GM21367 (cell line): ENCODE data around the gene RABGAP1L.

Source experiments
- ATAC-seq: cut with Tn5 transposase; IDR thresholded peaks from one replicate; pipeline ENCODE4 v1.9.1; 2021; ENCODE audit not compliant: unreplicated experiment

Gene RABGAP1L

DNA sequence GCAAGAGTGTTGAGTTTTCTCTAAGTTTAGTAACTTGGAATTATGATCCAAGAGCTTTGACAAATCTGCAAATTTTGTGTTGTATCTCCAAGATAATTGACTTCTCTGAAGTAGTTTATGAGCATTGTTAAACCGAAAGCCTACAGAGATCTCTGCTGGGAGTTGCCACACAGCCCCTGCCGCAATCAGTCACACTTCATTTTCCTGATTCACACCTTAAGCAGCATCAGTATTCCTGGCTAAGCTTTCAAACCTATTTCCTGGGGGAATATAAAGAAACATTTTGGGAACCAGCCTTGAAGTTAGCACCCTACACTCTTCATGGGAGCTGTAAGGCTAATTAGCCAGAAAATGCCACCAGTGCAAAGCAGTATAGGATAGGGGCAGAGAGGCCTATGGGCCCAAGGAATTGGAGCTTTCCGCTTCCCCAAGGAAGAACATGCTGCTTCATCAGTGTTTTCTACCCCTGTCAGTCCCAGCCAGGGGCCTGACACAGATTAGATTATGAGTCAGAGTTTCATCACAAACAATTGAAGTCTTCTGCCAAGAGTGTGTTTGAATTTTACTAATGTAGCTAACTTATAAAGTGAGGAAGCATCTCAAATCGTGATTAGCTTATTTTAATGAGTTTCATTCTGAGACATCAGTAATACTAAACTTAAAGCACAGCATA is 817.3 kb downstream of the RABGAP1L start:
- ATAC-seq, result no peak

- no peak for ATAC-seq
These were observed 823.8 kb downstream of the RABGAP1L start for GRCh38 chr1:174982971-174983689.

DNA sequence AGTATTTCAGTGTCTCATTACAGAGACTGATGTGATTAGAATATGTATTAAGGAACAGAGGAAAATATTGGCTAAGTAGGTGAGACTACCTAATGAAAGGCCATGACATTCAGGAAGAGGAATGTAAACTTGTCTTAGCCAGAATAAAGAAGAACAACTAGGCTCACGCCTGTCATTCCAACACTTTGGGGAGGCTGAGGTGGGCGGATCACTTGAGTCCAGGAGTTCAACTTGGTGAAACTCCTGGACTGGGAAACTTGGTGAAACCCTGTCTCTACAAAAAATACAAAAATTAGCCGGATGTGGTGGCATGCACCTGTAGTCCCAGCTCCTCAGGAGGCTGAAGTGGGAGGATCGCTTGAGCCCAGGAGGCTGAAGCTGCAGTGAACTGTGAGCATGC is 825.6 kb downstream of the RABGAP1L start:
- no peak for ATAC-seq

GRCh38 chr1:174988539-174988938 is 829.2 kb downstream of the RABGAP1L start:
- no peak for ATAC-seq

GRCh38 chr1:174988986-174989385 is 829.7 kb downstream of the RABGAP1L start:
- ATAC-seq, result no peak

DNA sequence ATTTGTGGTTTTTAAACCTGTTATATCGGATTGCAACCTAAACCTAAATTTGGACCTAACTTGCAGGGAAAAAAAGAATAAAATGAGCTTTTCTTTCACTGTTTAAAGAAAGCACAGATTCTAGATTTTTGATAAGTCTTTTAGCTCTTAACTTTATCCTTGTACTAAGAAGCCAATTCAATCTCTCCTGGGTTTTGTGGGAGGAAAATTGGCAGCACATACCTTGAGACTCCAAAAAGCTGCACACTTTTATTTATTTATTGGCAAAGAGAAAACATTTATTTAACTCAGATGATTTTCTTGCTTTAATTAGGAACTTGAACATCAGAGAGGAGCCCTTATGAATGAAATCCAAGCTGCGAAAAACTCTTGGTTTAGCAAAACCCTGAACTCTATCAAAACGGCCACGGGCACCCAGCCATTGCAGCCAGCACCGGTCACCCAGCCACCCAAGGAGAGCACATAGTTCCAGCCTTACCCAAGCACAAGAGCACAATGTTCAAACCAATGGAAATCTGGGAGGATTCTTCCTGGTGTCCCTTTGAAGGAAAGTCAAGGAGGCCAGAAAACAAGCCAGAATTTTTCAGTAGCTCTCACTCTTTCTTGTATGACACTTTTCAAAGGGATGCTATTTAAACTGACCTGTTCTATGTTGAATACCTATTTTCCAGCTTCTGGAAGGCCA is 830.4 kb downstream of the RABGAP1L start:
- ATAC-seq, result no peak

- no peak for ATAC-seq
These were observed 831.2 kb downstream of the RABGAP1L start for GRCh38 chr1:174990382-174990999.

DNA sequence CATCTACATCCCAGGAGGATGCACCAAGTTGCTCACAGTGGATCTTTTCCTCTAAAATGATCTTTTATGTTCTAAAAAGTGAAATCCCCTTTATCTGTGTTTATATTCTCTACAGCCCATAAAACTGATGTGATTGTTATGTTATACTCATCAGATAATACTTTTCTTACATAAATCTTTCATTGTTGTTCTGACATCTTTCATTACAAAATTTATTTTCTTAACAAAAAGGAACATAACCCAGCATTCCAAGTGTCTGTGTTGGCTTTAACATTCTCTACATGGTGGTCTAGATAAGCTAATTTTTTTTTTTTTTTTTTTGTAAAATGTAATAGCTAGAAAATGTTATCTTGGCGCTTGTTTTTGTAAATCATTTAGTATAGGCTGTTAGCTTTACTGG is 832.2 kb downstream of the RABGAP1L start:
- no peak for ATAC-seq

DNA sequence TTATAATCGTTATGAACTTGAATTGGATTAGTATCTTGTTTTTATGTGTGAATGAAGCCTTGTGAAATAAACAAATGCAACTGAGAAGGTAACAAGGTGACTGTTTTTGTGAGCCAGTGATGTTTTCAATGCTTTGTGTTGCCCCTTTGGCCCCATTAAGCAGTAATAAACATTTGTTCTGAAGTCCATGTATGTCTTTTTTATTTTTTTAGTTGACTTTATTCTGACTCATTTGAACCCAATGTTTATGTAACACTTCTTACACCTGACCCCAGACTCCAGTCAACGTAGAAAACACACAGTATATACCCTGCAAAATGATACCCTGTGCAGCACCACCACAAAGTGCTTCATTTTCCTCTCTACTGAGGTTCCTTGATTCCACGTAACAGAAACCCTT is 835.8 kb downstream of the RABGAP1L start:
- ATAC-seq, result no peak

GRCh38 chr1:174995916-174996315 is 836.6 kb downstream of the RABGAP1L start:
- ATAC-seq, result no peak

GRCh38 chr1:174996476-174996875 is 837.2 kb downstream of the RABGAP1L start:
- ATAC-seq, result no peak

- no peak for ATAC-seq
These were observed 837.7 kb downstream of the RABGAP1L start for GRCh38 chr1:174997041-174997440.

DNA sequence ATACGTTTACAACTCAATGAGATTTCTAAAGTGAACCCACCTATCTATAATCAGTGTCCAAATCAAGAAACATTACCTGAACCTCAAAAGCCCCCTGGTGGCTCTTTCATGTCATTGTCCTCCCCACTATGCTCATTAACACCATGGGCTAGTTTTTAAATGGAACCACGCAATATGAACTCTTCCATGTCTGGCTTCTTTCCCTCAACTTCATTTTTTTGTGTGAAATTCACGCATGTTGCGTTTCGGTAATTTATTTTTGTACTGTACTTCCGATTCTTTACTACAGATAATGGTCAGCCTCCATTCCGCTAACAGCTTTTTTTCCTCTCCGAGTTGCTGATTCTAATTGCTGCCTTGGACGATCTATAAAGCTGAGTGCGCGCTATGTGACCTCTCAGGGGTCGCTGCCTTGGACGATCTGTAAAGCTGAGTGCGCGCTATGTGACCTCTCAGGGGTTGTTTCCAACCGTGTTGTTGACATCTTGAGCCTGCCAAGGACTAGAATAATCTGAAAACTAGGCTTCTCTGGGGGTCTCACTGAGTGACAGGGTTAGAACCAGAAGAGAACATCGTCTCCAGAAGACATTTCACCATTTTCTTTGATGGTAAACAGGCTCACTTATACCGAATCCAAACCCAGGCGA is 839.4 kb downstream of the RABGAP1L start:
- no peak for ATAC-seq

DNA sequence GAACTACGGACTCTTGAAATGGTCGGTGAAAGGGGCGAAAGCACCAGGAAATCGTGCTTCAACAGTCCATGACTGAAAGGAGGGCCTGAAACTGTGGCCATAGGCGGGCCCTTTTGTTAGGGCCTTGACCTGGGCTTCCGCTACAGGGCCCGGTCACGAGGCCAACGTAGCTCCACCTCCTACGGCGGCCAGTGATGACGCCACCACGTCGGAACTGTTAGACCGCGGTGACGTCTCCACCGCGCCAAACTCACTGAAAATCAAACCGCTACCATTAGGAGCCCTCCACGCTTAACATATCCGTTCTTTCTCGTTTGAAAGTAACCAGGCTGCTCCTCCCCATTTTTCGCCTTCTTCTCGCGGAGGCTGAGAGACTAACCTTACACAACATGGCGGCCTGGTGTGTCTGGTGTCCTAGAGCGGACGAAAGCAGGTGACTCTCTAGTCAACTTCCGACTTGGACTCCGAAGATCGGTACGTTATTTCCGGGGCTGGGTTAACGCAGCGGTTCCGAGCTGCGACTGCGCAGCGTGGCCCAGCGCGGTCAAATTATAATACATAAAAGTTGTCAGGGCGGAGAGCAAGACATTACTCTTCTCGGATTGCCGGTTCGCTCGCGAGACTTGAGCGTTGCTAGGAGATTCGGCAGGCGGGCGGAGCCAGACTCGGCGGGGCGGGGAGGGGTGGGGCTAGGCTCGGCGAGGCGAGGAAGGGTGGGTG is 840.1 kb downstream of the RABGAP1L start:
- peak; percentile 67 for ATAC-seq

DNA sequence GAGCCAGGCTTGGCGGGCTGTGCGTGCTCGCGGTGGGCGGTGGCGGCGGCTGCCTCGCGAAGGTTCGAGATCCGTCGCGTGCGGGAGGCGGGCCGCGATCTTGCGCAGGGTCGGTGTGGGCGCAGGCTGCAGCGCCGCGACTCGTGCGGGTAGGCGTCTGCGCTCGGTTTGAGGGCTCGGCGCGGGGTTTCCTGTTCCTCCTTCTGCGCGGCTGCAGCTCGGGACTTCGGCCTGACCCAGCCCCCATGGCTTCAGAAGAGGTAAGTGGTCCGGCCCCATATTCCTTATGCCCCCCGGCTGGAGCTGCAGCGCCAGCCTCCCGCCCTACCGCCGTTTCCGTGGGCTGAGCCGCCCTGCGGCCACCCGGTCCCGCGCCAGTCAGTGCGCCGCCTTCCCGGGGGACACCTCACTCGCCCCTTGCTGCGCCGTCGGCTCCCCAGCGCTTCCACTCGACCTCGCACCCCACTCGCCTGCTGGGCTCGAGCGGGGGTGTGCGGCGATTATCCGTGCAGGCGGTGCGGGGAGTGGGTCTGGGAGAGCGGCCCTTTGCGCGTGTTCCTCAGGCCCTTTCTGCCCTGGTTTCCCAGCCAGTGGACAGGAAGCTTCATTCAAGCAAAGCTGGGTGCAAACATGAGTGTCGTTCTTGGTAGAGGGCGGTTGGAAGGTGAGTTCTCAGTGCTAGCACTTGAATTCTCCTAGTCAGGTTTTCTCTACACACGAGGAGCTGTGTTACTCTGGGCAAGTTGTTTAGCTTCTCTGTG is 840.8 kb downstream of the RABGAP1L start, which contains the start of gene CACYBP:
Gene CACYBP, plus strand, starts transcription at position 12 of the 761 bp plus-strand sequence. Its CDS starts 234 bp downstream, at position 246.
- peak; percentile 5 for ATAC-seq

GRCh38 chr1:175000697-175001187 is 841.4 kb downstream of the RABGAP1L start:
- ATAC-seq, result no peak

GRCh38 chr1:175002910-175003517 is 843.7 kb downstream of the RABGAP1L start:
- no peak for ATAC-seq

DNA sequence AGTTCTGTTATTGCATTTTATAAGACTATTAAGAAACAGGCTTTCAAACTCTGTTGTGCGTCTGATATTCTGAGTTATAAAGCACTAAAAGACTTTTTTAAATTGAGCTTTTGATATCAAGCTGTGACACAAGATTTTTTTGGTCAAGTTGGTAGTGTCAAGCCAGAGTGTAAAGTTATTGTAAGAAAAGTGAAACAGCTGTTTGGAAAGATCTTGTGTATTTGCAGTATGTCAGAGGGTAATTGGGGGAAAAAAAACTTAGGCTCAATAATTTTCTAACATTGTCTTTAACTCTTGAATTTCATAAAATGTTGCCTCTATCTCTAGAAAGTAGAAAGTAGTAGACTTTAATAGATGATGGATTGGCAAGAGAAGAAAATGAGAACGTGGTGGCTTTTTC is 844.2 kb downstream of the RABGAP1L start:
- ATAC-seq, result no peak
